Psoas muscle (tissue), 8 donors: ENCODE results near the gene C1orf21. TPM values are rescaled to one million over a fixed set of nuclear protein-coding genes. Genes with fewer than 3 reads are reported as not detected.
A peak's percentile ranks its signal among the peaks of the same experiment; 100 is the strongest.
"Not testable (repeated sequence)": the region's sequence is repeated elsewhere in the genome, so short reads cannot be mapped to it uniquely, and the experiment has no call there.

Experiments used
- ATAC-seq, 4 donors: fragments of 200-7000 bp; cut with Tn5 transposase; one replicate each; pipeline ENCODE4 v1.9.1; 2020; ENCODE audit warnings: moderate library complexity in 3 of 4, mild to moderate bottlenecking in 2 of 4
- DNase-seq, 2 donors: peaks; one replicate each; pipeline ENCODE4 v3.0.0-alpha.2; 2020
- H3K27ac ChIP-seq: fragments of 200-600 bp; one replicate; pipeline ENCODE4 v1.8.0; 2022
- H3K27me3 ChIP-seq, 3 donors: fragments of 200-600 bp in 1 of 3; one replicate each; pipeline versions ENCODE4 v1.6.1 to v1.8.0; 2013 to 2022; ENCODE audit warnings: low read length in 2 of 3, mild to moderate bottlenecking in 2 of 3, moderate library complexity in 1 of 3; ENCODE audit not compliant: insufficient read depth in 3 of 3
- H3K36me3 ChIP-seq, 2 donors: fragments of 200-600 bp in 1 of 2; one replicate each; pipeline versions ENCODE4 v1.6.1 to v1.8.0; 2013 to 2022; ENCODE audit warnings: low read depth in 1 of 2, mild to moderate bottlenecking in 1 of 2, moderate library complexity in 1 of 2; ENCODE audit not compliant: insufficient read depth in 1 of 2
- H3K4me1 ChIP-seq: fragments of 200-600 bp; one replicate; pipeline ENCODE4 v1.8.0; 2022
- H3K4me3 ChIP-seq: fragments of 200-600 bp; one replicate; pipeline ENCODE4 v1.8.0; 2022; ENCODE audit warnings: mild to moderate bottlenecking
- H3K9me3 ChIP-seq: fragments of 200-600 bp; one replicate; pipeline ENCODE4 v1.8.0; 2022
- CTCF ChIP-seq: fragments of 200-600 bp; IDR thresholded peaks from one replicate; pipeline ENCODE4 v1.8.0; 2022; ENCODE audit warnings: antibody characterized with exemption
- WGBS, 3 donors: extraction: QIAGEN DNeasy Blood & Tissue Kit; methylation state at CpG; one replicate each; pipeline versions ENCODE4 v1.1.6 to v1.1.7; 2013; 5-methylcytosine and 5-hydroxymethylcytosine counted together
- intact Hi-C, 2 donors: fragments of 100-400 bp; cut with DNase I; formaldehyde crosslinking; loops; one replicate each; pipeline versions ENCODE4 v1.11.0 to v1.14.2; 2022
- long read RNA-seq, 2 donors: library from polyadenylated mRNA; unstranded; transcript quantifications; one replicate each; pipeline ENCODE4 v2.0.0, GENCODE V29; 2021
- polyA plus RNA-seq, 3 donors: library from polyadenylated mRNA; stranded (reverse); fragments of 200-250 nt; gene quantifications; one replicate each; pipeline ENCODE4 v1.2.3, GENCODE V29; 2013
- total RNA-seq, 4 donors: library from RNA; stranded (reverse); fragmentation: NEBNext Ultra II Directional in 2 of 4; extraction: Animal tissue kit (Norgen Biotek cat#: 25700) in 2 of 4; gene quantifications; one replicate each; pipeline versions ENCODE4 v1.2.1 to v1.2.4, GENCODE V29; 2021 to 2023
- donor health status: healthy with polysubstance abuse.
- donor health status: DM: no; HTN: no; CAD: no; lungs with moderate emphysema.
- donor health status: Bipolar disorder and iron deficiency.
- donor health status: healthy.
- donor health status: DM: yes; HTN: yes; CAD: no.
- donor health status: DM: no; HTN: no; CAD: no.
- donor health status: DM: no; HTN: no; CAD: no.
- donor health status: DM: yes; HTN: yes; CAD: no.

Gene C1orf21
- total RNA-seq = 100 to 1,000 TPM; 103 to 184 (median 149) TPM
- polyA plus RNA-seq = 100 to 1,000 TPM in 2 of 3 donors, 10 to 100 TPM in 1; 55.5 to 216 (median 185) TPM
- long read RNA-seq, donor 1, full-length matches to known transcripts = 99 of 117 reads
- long read RNA-seq, donor 1, partial matches to known transcripts = 4 of 117 reads
- long read RNA-seq, donor 1, other reads (novel, unspliced or antisense) = 14 of 117 reads
- long read RNA-seq, donor 2, full-length matches to known transcripts = 245 of 280 reads
- long read RNA-seq, donor 2, partial matches to known transcripts = 8 of 280 reads
- long read RNA-seq, donor 2, other reads (novel, unspliced or antisense) = 27 of 280 reads

DNA sequence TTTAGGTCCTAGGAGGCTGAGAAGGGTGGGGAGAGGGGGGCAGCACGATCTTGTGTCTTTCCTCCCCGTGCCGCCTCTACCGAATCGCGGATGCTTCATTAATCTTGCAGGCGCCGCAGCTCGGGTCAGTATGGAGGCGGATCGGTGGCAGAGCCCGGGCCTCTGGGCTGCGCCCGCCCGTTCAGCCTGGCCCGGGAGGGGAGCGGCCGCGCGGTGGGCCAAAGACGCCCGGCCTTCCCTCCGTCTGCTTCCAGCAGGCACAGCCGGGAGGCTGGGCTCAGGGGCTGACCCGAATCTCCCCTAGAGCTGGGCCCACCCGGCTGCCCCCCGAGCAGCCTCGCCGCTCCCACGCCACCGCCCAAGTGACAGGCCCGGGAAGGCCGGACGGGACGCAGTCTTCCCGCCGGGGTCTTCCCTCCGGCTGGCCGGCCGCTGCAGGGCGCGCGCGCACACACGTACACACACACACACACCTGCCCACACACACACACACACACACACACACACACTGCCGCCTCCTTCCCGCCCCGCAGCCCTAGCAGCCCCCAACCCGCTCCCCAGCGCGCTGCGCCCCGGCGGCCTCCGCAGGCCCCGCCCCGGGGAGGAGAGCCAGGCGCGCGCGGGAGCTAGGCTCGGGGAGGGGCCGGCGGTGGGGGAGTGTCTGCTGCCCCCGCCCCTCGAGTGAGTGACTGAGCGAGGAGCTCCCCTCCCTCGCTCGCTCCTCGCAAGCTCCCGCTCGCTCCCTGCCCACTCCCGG, at the start of gene C1orf21:
TSS of gene C1orf21 (plus strand) at position 718 of the 757 bp plus-strand sequence. CDS start 90,481 bp downstream, outside the sequence.
- Histone ChIP-seq H3K9me3 (no peaks in the 10 kb centered on the region), H3K4me1 (peaks cover 29% of the 10 kb centered on the region), H3K36me3 (no peaks in the 10 kb centered on the region), H3K27me3 (no peaks in the 10 kb centered on the region), H3K4me3 (peak within 1 kb of the TSS; percentile 91), H3K27ac (peak within 1 kb of the TSS; percentile 96)
- WGBS, 3 donors = 0 to 1% (median 0%) methylated on average over 28 to 67 of the region's 73 CpGs
- intact Hi-C loops = loop anchor here (5.0 to 10.0 kb wide), 4 partner anchors 106 to 278 kb away; no protein-coding TSS in a partner anchor
- no peak for TF ChIP-seq CTCF
- DNase-seq = peak; percentile 92 to 95
- peak; percentile 84 to 87 (median 86) for ATAC-seq

DNA sequence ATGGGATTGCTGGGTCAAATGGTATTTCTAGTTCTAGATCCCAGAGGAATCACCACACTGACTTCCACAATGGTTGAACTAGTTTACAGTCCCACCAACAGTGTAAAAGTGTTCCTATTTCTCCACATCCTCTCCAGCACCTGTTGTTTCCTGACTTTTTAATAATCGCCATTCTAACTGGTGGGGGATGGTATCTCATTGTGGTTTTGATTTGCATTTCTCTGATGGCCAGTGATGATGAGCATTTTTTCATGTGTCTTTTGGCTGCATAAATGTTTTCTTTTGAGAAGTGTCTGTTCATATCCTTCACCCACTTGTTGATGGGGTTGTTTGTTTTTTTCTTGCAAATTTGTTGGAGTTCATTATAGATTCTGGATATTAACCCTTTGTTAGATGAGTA, 49.0 kb upstream of the C1orf21 start:
- 64 to 75% (median 71%) methylated on average over 1 of the region's 1 CpG for WGBS, 3 donors

DNA sequence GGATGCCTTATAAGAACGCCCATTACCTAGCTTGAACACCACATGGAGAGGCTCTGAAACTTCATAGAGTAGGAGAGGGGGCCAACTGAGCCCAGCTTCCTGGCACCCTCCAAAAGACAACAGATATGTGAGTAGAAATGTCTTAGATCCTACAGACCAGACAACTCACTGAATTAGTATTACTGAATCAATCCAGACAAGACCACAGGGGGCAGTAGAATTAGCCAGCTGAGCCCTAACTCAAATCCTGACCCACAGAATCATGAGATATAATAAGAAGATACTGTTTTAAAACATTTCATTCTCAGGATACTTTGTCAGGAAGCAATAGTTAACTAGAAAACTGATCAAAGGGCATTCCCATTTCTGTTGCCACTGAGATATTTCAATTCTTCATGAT, 45.8 kb upstream of the C1orf21 start:
- ATAC-seq = no peak
- H3K4me3 ChIP-seq = no peak overlapping the region
- TF ChIP-seq CTCF = no peak
- WGBS, 3 donors = 95 to 100% (median 98%) methylated on average over 1 of the region's 1 CpG
- DNase-seq = no peak
- H3K27ac ChIP-seq = no peak overlapping the region
- intact Hi-C loops = no loop called here
- H3K4me1 ChIP-seq = no peaks in the 10 kb centered on the region
- no peaks in the 10 kb centered on the region for H3K27me3 ChIP-seq
- no peaks in the 10 kb centered on the region for H3K9me3 ChIP-seq
- H3K36me3 ChIP-seq = no peaks in the 10 kb centered on the region

More for the DNA sequence above, 49.0 kb upstream of the C1orf21 start:
- H3K4me1 ChIP-seq, intact Hi-C loops, ATAC-seq, H3K9me3 ChIP-seq, H3K36me3 ChIP-seq, H3K27me3 ChIP-seq, H3K4me3 ChIP-seq, DNase-seq, H3K27ac ChIP-seq: not testable (repeated sequence)

GRCh38 chr1:184350573-184350972, 36.3 kb upstream of the C1orf21 start:
- Histone ChIP-seq H3K27me3 (no peaks in the 10 kb centered on the region), H3K36me3 (no peaks in the 10 kb centered on the region), H3K9me3 (no peaks in the 10 kb centered on the region), H3K4me1 (peaks cover 15% of the 10 kb centered on the region), H3K4me3 (no peak overlapping the region), H3K27ac (no peak overlapping the region)
- 70 to 80% (median 78%) methylated on average over 2 of the region's 2 CpGs for WGBS, 3 donors
- intact Hi-C loops = no loop called here
- no peak for TF ChIP-seq CTCF
- DNase-seq = no peak
- no peak for ATAC-seq

DNA sequence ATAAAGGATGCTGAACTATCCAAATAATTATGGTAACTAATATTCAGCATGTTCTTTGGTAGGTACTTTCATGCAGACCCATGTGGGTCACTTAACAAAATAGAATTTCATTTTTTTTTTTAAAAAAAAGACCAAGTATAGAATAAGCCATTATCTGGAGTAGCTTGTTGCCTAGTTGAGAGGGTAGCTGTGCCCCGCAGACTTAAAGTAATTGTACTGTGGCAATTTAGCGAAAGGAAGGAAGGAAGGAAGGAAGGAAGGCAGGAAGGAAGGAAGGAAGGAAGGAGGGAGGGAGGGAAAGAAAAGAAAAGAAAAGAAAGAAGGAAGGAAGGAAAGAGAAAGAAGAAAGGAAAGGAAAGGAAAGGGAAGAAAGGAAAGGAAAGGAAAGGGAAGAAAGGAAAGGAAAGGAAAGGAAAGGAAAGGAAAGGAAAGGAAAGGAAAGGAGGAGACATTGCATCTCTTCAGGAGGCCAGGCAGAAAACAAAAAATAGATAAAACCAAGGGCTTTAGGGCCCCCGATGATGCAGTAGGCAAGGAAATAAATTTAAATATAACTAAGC, 35.3 kb upstream of the C1orf21 start:
- Histone ChIP-seq H3K36me3 (no peaks in the 10 kb centered on the region), H3K27ac (no peak overlapping the region), H3K27me3 (no peaks in the 10 kb centered on the region), H3K9me3 (no peaks in the 10 kb centered on the region), H3K4me1 (peaks cover 25% of the 10 kb centered on the region), H3K4me3 (no peak overlapping the region)
- DNase-seq (no peak), ATAC-seq (no peak)
- 89 to 95% (median 91%) methylated on average over 3 of the region's 3 CpGs for WGBS, 3 donors
- TF ChIP-seq CTCF = no peak
- intact Hi-C loops = no loop called here
